HUES64 (cell line): ENCODE results near the gene ZSCAN9.
A peak's percentile ranks its signal among the peaks of the same experiment; 100 is the strongest.

Experiments
- H3K27ac ChIP-seq: 2 replicates; pipeline ENCODE4 v1.7.0; 2013; ENCODE audit warnings: low read depth, low read length, inconsistent platforms
- H3K27me3 ChIP-seq: 2 replicates; pipeline ENCODE4 v1.6.1; 2013; ENCODE audit warnings: mild to moderate bottlenecking, low read length; ENCODE audit not compliant: insufficient read depth
- H3K36me3 ChIP-seq: 2 replicates; pipeline ENCODE4 v1.6.1; 2013; ENCODE audit warnings: mild to moderate bottlenecking, low read length; ENCODE audit not compliant: insufficient read depth
- H3K4me1 ChIP-seq: 2 replicates; pipeline ENCODE4 v1.6.1; 2013; ENCODE audit warnings: mild to moderate bottlenecking, low read length, moderate library complexity; ENCODE audit not compliant: insufficient read depth
- H3K4me3 ChIP-seq: 2 replicates; pipeline ENCODE4 v1.5.1; 2013; ENCODE audit warnings: mild to moderate bottlenecking, low read length, moderate library complexity
- H3K9ac ChIP-seq: 2 replicates; pipeline ENCODE4 v1.6.1; 2013; ENCODE audit warnings: mild to moderate bottlenecking, low read depth, low read length
- H3K9me3 ChIP-seq: 2 replicates; pipeline ENCODE4 v1.6.1; 2013; ENCODE audit warnings: low read depth, low read length; ENCODE audit not compliant: insufficient read depth
- WGBS: fragments of 150-250, 120-280 bp; methylation state at CpG from one replicate; pipeline ENCODE4 v1.1.7; 2013; ENCODE audit warnings: missing lambda C conversion rate; 5-methylcytosine and 5-hydroxymethylcytosine counted together

The ZSCAN9 gene

GRCh38 chr6:28208111-28208659 lies 16.9 kb upstream of the ZSCAN9 start:
- Histone ChIP-seq H3K9ac (no peak overlapping the region), H3K9me3 (no peaks in the 10 kb centered on the region), H3K27me3 (peaks cover 97% of the 10 kb centered on the region), H3K36me3 (no peaks in the 10 kb centered on the region), H3K4me1 (peaks cover 5% of the 10 kb centered on the region; the same call in 1 of the 2 replicates), H3K27ac (no peak overlapping the region), H3K4me3 (peak overlapping the region; percentile 57)
- under 1% methylated on average over 21 of the region's 23 CpGs for WGBS

DNA sequence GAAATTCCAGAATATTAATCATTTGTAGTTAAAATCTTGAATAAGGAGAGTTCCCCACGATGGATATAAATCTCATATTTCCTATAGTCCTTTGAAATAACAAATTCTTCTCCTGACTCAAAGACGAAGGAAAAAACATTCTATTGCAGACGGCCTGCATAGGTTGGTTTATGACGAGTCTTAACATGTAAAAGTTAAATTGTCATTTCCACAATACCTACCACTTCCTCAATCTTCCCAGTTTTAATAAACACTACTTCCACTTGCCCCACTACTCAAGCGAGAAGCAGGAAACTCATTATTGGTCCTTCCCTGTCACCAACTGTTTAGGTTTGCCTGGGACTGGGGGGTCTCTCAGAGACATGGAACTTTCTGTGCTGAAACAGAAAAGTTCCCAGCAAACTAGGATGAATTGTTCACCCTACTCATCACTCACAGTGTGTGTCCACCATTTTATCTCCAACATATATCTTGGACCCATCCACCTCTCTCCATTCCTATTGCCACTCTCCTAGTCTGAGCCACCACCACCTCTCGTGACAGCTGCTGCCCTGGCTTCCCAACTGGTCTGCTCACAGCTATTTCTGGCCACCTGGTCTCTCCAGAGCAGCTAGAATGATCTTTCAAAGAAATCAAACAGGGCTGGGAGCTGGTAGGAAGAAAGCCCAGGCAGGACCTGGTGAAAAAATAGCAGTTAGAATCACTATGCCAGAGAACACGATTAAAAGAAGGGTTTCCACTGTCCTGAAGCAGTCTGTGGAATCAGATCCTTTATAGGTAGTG lies 15.1 kb upstream of the ZSCAN9 start:
- Histone ChIP-seq H3K36me3 (no peaks in the 10 kb centered on the region), H3K9me3 (no peaks in the 10 kb centered on the region), H3K27ac (no peak overlapping the region), H3K9ac (no peak overlapping the region), H3K4me3 (no peak overlapping the region), H3K4me1 (peaks cover 10% of the 10 kb centered on the region; the same call in 1 of the 2 replicates), H3K27me3 (peaks cover 95% of the 10 kb centered on the region)
- 77% methylated on average over 6 of the region's 7 CpGs for WGBS

DNA sequence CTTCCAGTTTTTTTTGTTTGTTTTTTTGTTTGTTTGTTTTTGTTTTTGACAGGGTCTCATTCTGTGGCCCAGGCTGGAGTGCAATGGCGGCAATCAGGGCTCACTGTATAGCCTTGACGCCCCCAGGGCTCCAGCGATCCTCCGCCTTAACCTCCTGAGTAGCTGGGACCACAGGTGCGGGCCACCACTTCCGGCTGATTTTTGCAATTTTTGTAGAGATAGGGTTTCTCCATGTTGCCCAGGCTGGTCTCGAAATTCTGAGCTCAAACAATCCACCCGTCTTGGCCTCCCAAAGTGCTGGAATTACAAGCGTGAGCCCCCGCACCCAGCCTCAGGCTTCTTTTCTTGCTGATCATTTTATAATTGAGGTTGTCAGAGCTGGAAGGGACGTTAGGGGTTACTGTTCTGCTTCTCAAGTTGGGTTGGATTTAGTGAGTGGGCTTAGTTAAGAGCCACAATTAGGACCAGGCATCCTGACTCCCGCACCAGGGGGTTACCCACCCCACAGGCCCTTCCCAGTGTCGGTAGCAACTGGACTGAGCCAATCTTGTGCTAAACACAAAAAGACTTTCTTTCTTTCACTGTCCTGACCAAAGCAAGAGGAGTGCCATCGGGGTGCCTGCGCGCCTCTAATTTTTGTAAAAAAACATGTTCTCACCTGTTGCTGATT lies 13.1 kb upstream of the ZSCAN9 start:
- H3K36me3 ChIP-seq = no peaks in the 10 kb centered on the region
- peak overlapping the region; percentile 44; the same call in 1 of the 2 replicates for H3K9ac ChIP-seq
- H3K27me3 ChIP-seq = peaks cover 91% of the 10 kb centered on the region
- peak overlapping the region; percentile 76 for H3K4me3 ChIP-seq
- 4% methylated on average over 16 of the region's 16 CpGs for WGBS
- H3K27ac ChIP-seq = no peak overlapping the region
- peaks cover 10% of the 10 kb centered on the region; the same call in 1 of the 2 replicates for H3K4me1 ChIP-seq
- no peaks in the 10 kb centered on the region for H3K9me3 ChIP-seq

DNA sequence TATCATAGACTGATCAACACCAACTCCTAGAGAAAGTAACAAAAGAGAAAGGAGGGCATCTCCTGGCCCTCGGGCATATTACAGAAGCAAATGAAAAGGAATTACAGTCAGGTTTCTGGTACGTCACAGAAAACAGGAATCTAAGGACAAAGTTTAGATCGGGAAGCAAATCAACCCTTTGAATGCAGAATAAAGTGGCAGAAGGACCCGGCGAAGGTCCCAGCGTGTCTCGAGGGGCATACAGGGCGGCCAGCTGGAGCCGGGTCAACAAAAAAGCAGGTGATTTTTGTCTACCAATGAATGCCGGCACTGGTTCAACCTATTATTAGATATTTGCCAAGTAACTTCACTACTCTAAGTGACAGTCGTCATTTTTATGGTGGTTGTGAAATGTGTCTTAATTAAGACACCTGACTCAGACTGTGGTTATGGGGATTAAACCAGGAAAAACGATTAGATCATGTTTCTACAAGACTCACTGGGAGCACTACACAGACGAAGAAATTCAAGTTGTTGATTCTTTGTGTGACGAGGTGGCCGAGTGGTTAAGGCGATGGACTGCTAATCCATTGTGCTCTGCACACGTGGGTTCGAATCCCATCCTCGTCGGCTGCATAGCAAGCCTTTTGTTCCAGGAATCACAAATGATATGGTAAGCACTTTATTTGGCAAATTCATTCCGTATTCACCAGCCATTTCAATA lies 12.4 kb upstream of the ZSCAN9 start:
- Histone ChIP-seq H3K27me3 (peaks cover 87% of the 10 kb centered on the region), H3K9ac (peak overlapping the region; percentile 44; the same call in 1 of the 2 replicates), H3K27ac (no peak overlapping the region)

GRCh38 chr6:28213213-28213523 lies 11.9 kb upstream of the ZSCAN9 start:
- no peak overlapping the region for H3K27ac ChIP-seq
- no peaks in the 10 kb centered on the region for H3K36me3 ChIP-seq
- H3K27me3 ChIP-seq = peaks cover 87% of the 10 kb centered on the region
- no peaks in the 10 kb centered on the region for H3K9me3 ChIP-seq
- peak overlapping the region; percentile 76 for H3K4me3 ChIP-seq
- WGBS = no CpG with 5 or more reads among the region's 2 CpGs
- no peak overlapping the region for H3K9ac ChIP-seq
- H3K4me1 ChIP-seq = peaks cover 10% of the 10 kb centered on the region; the same call in 1 of the 2 replicates

More for the DNA sequence above, 12.4 kb upstream of the ZSCAN9 start:
- H3K36me3 ChIP-seq = no peaks in the 10 kb centered on the region
- under 1% methylated on average over 21 of the region's 21 CpGs for WGBS
- peak overlapping the region; percentile 76 for H3K4me3 ChIP-seq
- H3K4me1 ChIP-seq = peaks cover 10% of the 10 kb centered on the region; the same call in 1 of the 2 replicates
- no peaks in the 10 kb centered on the region for H3K9me3 ChIP-seq

- no peaks in the 10 kb centered on the region for H3K9me3 ChIP-seq
- peaks cover 10% of the 10 kb centered on the region; the same call in 1 of the 2 replicates for H3K4me1 ChIP-seq
- H3K27ac ChIP-seq = no peak overlapping the region
- no peaks in the 10 kb centered on the region for H3K36me3 ChIP-seq
- no peak overlapping the region for H3K9ac ChIP-seq
- no peak overlapping the region for H3K4me3 ChIP-seq
- WGBS = 85% methylated on average over 8 of the region's 8 CpGs
- H3K27me3 ChIP-seq = peaks cover 82% of the 10 kb centered on the region
Observed at GRCh38 chr6:28215425-28215824, 9.7 kb upstream of the ZSCAN9 start.

GRCh38 chr6:28217890-28218289 lies 7.2 kb upstream of the ZSCAN9 start:
- H3K4me3 ChIP-seq = peak overlapping the region; percentile 70
- H3K4me1 ChIP-seq = peaks cover 7% of the 10 kb centered on the region; the same call in 1 of the 2 replicates
- no peak overlapping the region for H3K27ac ChIP-seq
- no peaks in the 10 kb centered on the region for H3K36me3 ChIP-seq
- no peak overlapping the region for H3K9ac ChIP-seq
- WGBS = 91% methylated on average over 12 of the region's 12 CpGs
- peaks cover 82% of the 10 kb centered on the region for H3K27me3 ChIP-seq
- no peaks in the 10 kb centered on the region for H3K9me3 ChIP-seq

- Histone ChIP-seq H3K9ac (peak overlapping the region; percentile 45; the same call in 1 of the 2 replicates), H3K4me3 (peak overlapping the region; percentile 70), H3K9me3 (no peaks in the 10 kb centered on the region), H3K36me3 (no peaks in the 10 kb centered on the region), H3K4me1 (0 out of 2 replicates have a peak, but pooled peaks cover 1% of the 10 kb centered on the region), H3K27me3 (peaks cover 82% of the 10 kb centered on the region), H3K27ac (no peak overlapping the region)
- WGBS = 13% methylated on average over 55 of the region's 56 CpGs
Observed at GRCh38 chr6:28218312-28219248, 6.5 kb upstream of the ZSCAN9 start.

GRCh38 chr6:28220257-28221133 lies 4.6 kb upstream of the ZSCAN9 start:
- H3K4me3 ChIP-seq = no peak overlapping the region
- H3K4me1 ChIP-seq = peaks cover 4% of the 10 kb centered on the region; the same call in 1 of the 2 replicates
- H3K27me3 ChIP-seq = peaks cover 74% of the 10 kb centered on the region
- H3K9me3 ChIP-seq = no peaks in the 10 kb centered on the region
- H3K27ac ChIP-seq = no peak overlapping the region
- WGBS = 68% methylated on average over 6 of the region's 6 CpGs
- H3K36me3 ChIP-seq = no peaks in the 10 kb centered on the region
- H3K9ac ChIP-seq = no peak overlapping the region
